ENCODE results near the gene ATXN1.

GRCh38 chr6:16747232-16748024 is 13.8 kb downstream of the ATXN1 start:
- TF ChIP-seq FOXA1 (IDR thresholded peaks at IDR 0.05) (no peak), FOXK2 (IDR thresholded peaks at IDR 0.05) (no peak), SP1 (IDR thresholded peaks at IDR 0.05) (no peak), SUZ12 (IDR thresholded peaks at IDR 0.05) (no peak), ELF4 (IDR thresholded peaks at IDR 0.05) (no peak), BHLHE40 (IDR thresholded peaks at IDR 0.05; ENCODE audit: borderline replicate concordance) (no peak), CTBP1 (IDR thresholded peaks at IDR 0.05; ENCODE audit: borderline replicate concordance) (no peak), NFRKB (IDR thresholded peaks at IDR 0.05) (no peak), LEF1 (IDR thresholded peaks at IDR 0.05; ENCODE audit: borderline replicate concordance) (no peak), ZNF384 (IDR thresholded peaks at IDR 0.05) (no peak), FOXM1 (IDR thresholded peaks at IDR 0.05; ENCODE audit: borderline replicate concordance) (no peak), ARNT (IDR thresholded peaks at IDR 0.05) (no peak), TARDBP (IDR thresholded peaks at IDR 0.05) (no peak)

Measured in HEK293T (cell line).